IMR-90 (cell line): ENCODE results near the gene EDA. TPM values are rescaled to one million over a fixed set of nuclear protein-coding genes. Genes with fewer than 3 reads are reported as not detected.

Source experiments
- ATAC-seq: fragments of 200-7000 bp; cut with Tn5 transposase; 2 replicates; pipeline ENCODE4 v1.9.1; 2020; ENCODE audit warnings: low read depth, mild to moderate bottlenecking, moderate library complexity
- BruUV-seq: library from RNA; stranded (reverse); fragments of 400-500 nt; replicated peaks from 2 replicates; lab custom pipeline; 2021; lab: Mats Ljungman, UMichigan
- CTCF ChIA-PET: fragments of 300-600 bp; formaldehyde crosslinking; extraction: SDS; loops from one replicate; lab custom pipeline; 2021; ENCODE audit warnings: antibody characterized with exemption; lab: Yijun Ruan, JAX
- POLR2A ChIA-PET: fragments of 300-600 bp; sonication (Branson Sonifier 250); formaldehyde crosslinking; loops from one replicate; lab custom pipeline; 2022; ENCODE audit warnings: antibody characterized with exemption; ENCODE audit not compliant: unreplicated experiment; lab: Charles Lee
- DNase-seq: peaks from one replicate; pipeline ENCODE4 v3.0.0; 2013
- H2AFZ ChIP-seq: replicated peaks from 2 replicates; pipeline ENCODE3; 2013; ENCODE audit warnings: low read length, mild to moderate bottlenecking; ENCODE audit not compliant: poor library complexity
- H2AK5ac ChIP-seq: 2 replicates; pipeline ENCODE4 v1.6.1; 2013; ENCODE audit warnings: low read depth, low read length, inconsistent platforms
- H2AK9ac ChIP-seq: replicated peaks from 2 replicates; pipeline ENCODE3; 2013; ENCODE audit warnings: mild to moderate bottlenecking, low read depth, low read length, moderate library complexity; ENCODE audit not compliant: poor library complexity
- H2BK120ac ChIP-seq: 2 replicates; pipeline ENCODE4 v1.6.1; 2013; ENCODE audit warnings: low read depth, low read length, inconsistent platforms
- H2BK15ac ChIP-seq: 3 replicates; pipeline ENCODE4 v1.6.1; 2013; ENCODE audit warnings: low read depth, low read length, inconsistent platforms
- H2BK20ac ChIP-seq: 2 replicates; pipeline ENCODE4 v1.6.1; 2013; ENCODE audit warnings: low read depth, mild to moderate bottlenecking, inconsistent platforms, low read length, moderate library complexity
- H2BK5ac ChIP-seq: 2 replicates; pipeline ENCODE4 v1.6.1; 2013; ENCODE audit warnings: mild to moderate bottlenecking, low read depth, low read length, inconsistent platforms; ENCODE audit not compliant: poor library complexity, severe bottlenecking
- H3K14ac ChIP-seq: replicated peaks from 2 replicates; pipeline ENCODE4 v1.6.1; 2013; ENCODE audit warnings: low read depth, low read length, inconsistent platforms
- H3K18ac ChIP-seq: 2 replicates; pipeline ENCODE4 v1.6.1; 2013; ENCODE audit warnings: low read depth, low read length, control low read depth
- H3K23ac ChIP-seq: 2 replicates; pipeline ENCODE4 v1.6.1; 2013; ENCODE audit warnings: low read depth, low read length, inconsistent platforms
- H3K27ac ChIP-seq: 2 replicates; pipeline ENCODE4 v1.5.1; 2013; ENCODE audit warnings: mild to moderate bottlenecking, control low read depth, low read length; ENCODE audit not compliant: insufficient read depth
- H3K27me3 ChIP-seq: 2 replicates; pipeline ENCODE4 v1.6.1; 2013; ENCODE audit warnings: low read length; ENCODE audit not compliant: control insufficient read depth, insufficient read depth
- H3K36me3 ChIP-seq: 2 replicates; pipeline ENCODE4 v1.6.1; 2013; ENCODE audit warnings: low read length, mixed read lengths; ENCODE audit not compliant: control insufficient read depth, insufficient read depth
- H3K4ac ChIP-seq: 2 replicates; pipeline ENCODE4 v1.6.1; 2013; ENCODE audit warnings: low read depth, low read length, inconsistent platforms
- H3K4me1 ChIP-seq: 2 replicates; pipeline ENCODE4 v1.6.1; 2013; ENCODE audit warnings: low read length, mixed read lengths; ENCODE audit not compliant: control insufficient read depth, insufficient read depth
- H3K4me2 ChIP-seq: 2 replicates; pipeline ENCODE4 v1.6.1; 2013; ENCODE audit warnings: low read depth, mild to moderate bottlenecking, control low read depth, low read length, moderate library complexity
- H3K4me3 ChIP-seq: 2 replicates; pipeline ENCODE4 v1.5.1; 2013; ENCODE audit warnings: low read depth, mild to moderate bottlenecking, control low read depth, low read length, moderate library complexity; ENCODE audit not compliant: insufficient read depth
- H3K56ac ChIP-seq: 2 replicates; pipeline ENCODE4 v1.6.1; 2013; ENCODE audit warnings: low read length, inconsistent platforms; ENCODE audit not compliant: insufficient read depth; ENCODE audit errors: extremely low read depth
- H3K79me1 ChIP-seq, 2 experiments: 2 replicates each; pipeline ENCODE4 v1.6.1; 2013; ENCODE audit warnings: low read length in 2 of 2, inconsistent platforms in 1 of 2, low read depth in 1 of 2
- H3K9ac ChIP-seq: 2 replicates; pipeline ENCODE4 v1.6.1; 2013; ENCODE audit warnings: low read depth, low read length, control low read depth
- H3K9me1 ChIP-seq: 2 replicates; pipeline ENCODE4 v1.6.1; 2013; ENCODE audit warnings: low read length, inconsistent platforms; ENCODE audit not compliant: insufficient read depth
- H3K9me3 ChIP-seq: 2 replicates; pipeline ENCODE4 v1.6.1; 2013; ENCODE audit warnings: low read length; ENCODE audit not compliant: control insufficient read depth, insufficient read depth
- H4K20me1 ChIP-seq: 2 replicates; pipeline ENCODE4 v1.6.1; 2013; ENCODE audit warnings: low read length, inconsistent platforms; ENCODE audit not compliant: insufficient read depth
- H4K5ac ChIP-seq: 2 replicates; pipeline ENCODE4 v1.6.1; 2013; ENCODE audit warnings: mild to moderate bottlenecking, low read depth, low read length, control low read depth
- H4K8ac ChIP-seq, 2 experiments: 2 replicates each; pipeline ENCODE4 v1.6.1; 2013; ENCODE audit warnings: low read depth in 2 of 2, low read length in 2 of 2, control low read depth in 1 of 2, inconsistent platforms in 1 of 2
- H4K91ac ChIP-seq: 2 replicates; pipeline ENCODE4 v1.6.1; 2013; ENCODE audit warnings: low read depth, low read length, inconsistent platforms; ENCODE audit not compliant: insufficient read depth
- FOS ChIP-seq: fragments of 150-350 bp; IDR thresholded peaks from 2 replicates; pipeline ENCODE4 v1.6.1; 2016; ENCODE audit warnings: low read depth, low read length
- dilution Hi-C: fragments of 300-500 bp; cut with HindIII; formaldehyde crosslinking; loops from one replicate; pipeline ENCODE4 v1.14.3; 2018; ENCODE audit warnings: low sequenced_read_pairs; ENCODE audit not compliant: unreplicated experiment
- in situ Hi-C: fragments of 300-500 bp; cut with MboI; formaldehyde crosslinking; loops from 3 replicates; pipeline ENCODE4 v1.14.3; 2019; ENCODE audit warnings: low sequenced_read_pairs, inconsistent platforms, mixed read lengths
- intact Hi-C: fragments of 100-400 bp; cut with micrococcal nuclease; formaldehyde crosslinking; loops from 2 replicates; pipeline ENCODE4 v1.10.0; 2022
- polyA plus RNA-seq, 3 experiments: library from polyadenylated mRNA; depleted of rRNA; stranded (reverse); fragments of >200 nt; gene quantifications; 2 replicates each; pipeline ENCODE4 v1.2.3, GENCODE V29; 2012; ENCODE audit warnings: low replicate concordance in 1 of 3
- total RNA-seq: library from RNA; depleted of rRNA; stranded (reverse); fragments of >200 nt; gene quantifications from 2 replicates; pipeline ENCODE4 v1.2.3, GENCODE V29; 2012

The EDA gene
- total and polyA plus RNA-seq, 2 of the 4 experiments (the other 2 are of a cell fraction) = under 0.01 TPM; not detected in 1

DNA sequence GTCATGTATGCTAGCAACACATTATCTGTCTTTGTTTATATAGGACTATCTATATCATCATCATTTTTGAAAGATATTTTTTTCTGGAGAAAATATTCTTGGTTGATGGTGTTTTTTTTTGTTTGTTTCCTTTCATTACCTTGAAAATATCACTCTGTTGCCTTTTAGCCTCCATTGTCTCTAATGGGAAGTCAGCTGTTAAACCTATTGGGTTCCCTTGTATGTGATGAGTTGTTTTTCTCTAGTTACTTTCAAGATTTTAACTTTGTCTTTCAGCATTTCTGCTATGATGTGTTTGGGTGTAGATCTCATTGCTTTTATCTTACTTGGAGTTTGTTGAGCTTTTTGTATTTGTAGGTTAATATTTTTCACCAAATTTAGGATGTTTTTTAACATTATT is 124.4 kb downstream of the EDA start:
- in situ Hi-C loops (no loop called here), dilution Hi-C loops (no loop called here), intact Hi-C loops (no loop called here)
- no peak overlapping the region for H2AK5ac ChIP-seq
- no peak for DNase-seq
- no peak overlapping the region for H4K91ac ChIP-seq
- no peaks in the 10 kb centered on the region for H4K20me1 ChIP-seq
- H3K14ac ChIP-seq = no peak overlapping the region
- H2BK5ac ChIP-seq = no peak overlapping the region
- H2BK120ac ChIP-seq = no peak overlapping the region
- no peak overlapping the region for H2BK20ac ChIP-seq
- ChIA-PET POLR2A (no interaction called here), CTCF (no interaction called here)
- no peak overlapping the region for H3K4me2 ChIP-seq
- no peaks in the 10 kb centered on the region for H3K36me3 ChIP-seq
- no peak overlapping the region for H4K8ac ChIP-seq
- no peak overlapping the region for H3K4me3 ChIP-seq
- no peaks in the 10 kb centered on the region for H3K9me1 ChIP-seq
- no peak overlapping the region for H3K56ac ChIP-seq
- H3K23ac ChIP-seq = no peak overlapping the region
- no peaks in the 10 kb centered on the region for H3K4me1 ChIP-seq
- H3K4ac ChIP-seq = no peak overlapping the region
- no peak overlapping the region for H2BK15ac ChIP-seq
- no peak overlapping the region for H3K18ac ChIP-seq
- H2AK9ac ChIP-seq = no peak overlapping the region
- TF ChIP-seq FOS = no peak
- H2AFZ ChIP-seq = no peak overlapping the region
- H3K9ac ChIP-seq = no peak overlapping the region
- no TSS peak for BruUV-seq
- ATAC-seq = no peak
- H4K5ac ChIP-seq = no peak overlapping the region
- H3K79me1 ChIP-seq = no peaks in the 10 kb centered on the region
- no peaks in the 10 kb centered on the region for H3K9me3 ChIP-seq
- H3K27ac ChIP-seq = no peak overlapping the region
- H3K27me3 ChIP-seq = no peaks in the 10 kb centered on the region
